Fibroblast of pulmonary artery (primary cell): ENCODE results near the gene HEATR5B.
"Not testable (repeated sequence)": the region's sequence is repeated elsewhere in the genome, so short reads cannot be mapped to it uniquely, and the experiment has no call there.

ENCODE experiments used
- DNase-seq: peaks from one replicate; pipeline ENCODE4 v3.0.0-alpha.2; 2010; ENCODE audit warnings: low read depth
- H3K4me3 ChIP-seq: replicated peaks from 2 replicates; pipeline ENCODE4 v1.5.1; 2011; ENCODE audit warnings: low read depth, mild to moderate bottlenecking, control low read depth, low read length, moderate library complexity
- CTCF ChIP-seq: IDR thresholded peaks from 2 replicates; pipeline ENCODE4 v1.5.1; 2011; ENCODE audit warnings: mild to moderate bottlenecking, control low read depth, low read length, inconsistent platforms; ENCODE audit errors: missing control alignments

The HEATR5B gene

GRCh38 chr2:36952748-36953197 lies 131.4 kb downstream of the HEATR5B start:
- TF ChIP-seq CTCF, result no peak
- H3K4me3 ChIP-seq, result no peak overlapping the region
- DNase-seq, result no peak

- TF ChIP-seq CTCF, result no peak
- no peak overlapping the region for H3K4me3 ChIP-seq
- DNase-seq, result peak; percentile 32
Observed at GRCh38 chr2:36951574-36951973, 132.6 kb downstream of the HEATR5B start.

GRCh38 chr2:36951027-36951518 lies 133.1 kb downstream of the HEATR5B start:
- DNase-seq, result no peak
- H3K4me3 ChIP-seq, result no peak overlapping the region
- TF ChIP-seq CTCF, result no peak

- no peak for TF ChIP-seq CTCF
- H3K4me3 ChIP-seq, result no peak overlapping the region
- no peak for DNase-seq
Observed at GRCh38 chr2:36949845-36950244, 134.3 kb downstream of the HEATR5B start.

GRCh38 chr2:36945240-36945639 lies 138.9 kb downstream of the HEATR5B start:
- H3K4me3 ChIP-seq, DNase-seq: not testable (repeated sequence)

- no peak for DNase-seq
- no peak for TF ChIP-seq CTCF
- no peak overlapping the region for H3K4me3 ChIP-seq
Observed at GRCh38 chr2:36941867-36942266, 142.3 kb downstream of the HEATR5B start.

- DNase-seq, H3K4me3 ChIP-seq: not testable (repeated sequence)
Observed at GRCh38 chr2:36936526-36936925, 147.6 kb downstream of the HEATR5B start.

- not testable (repeated sequence) for DNase-seq, H3K4me3 ChIP-seq
Observed at GRCh38 chr2:36931688-36932087, 152.5 kb downstream of the HEATR5B start.
